Measurements from ENCODE around the gene ADARB2.
"Not testable (repeated sequence)": the region's sequence is repeated elsewhere in the genome, so short reads cannot be mapped to it uniquely, and the experiment has no call there.

ADARB2 gene

DNA sequence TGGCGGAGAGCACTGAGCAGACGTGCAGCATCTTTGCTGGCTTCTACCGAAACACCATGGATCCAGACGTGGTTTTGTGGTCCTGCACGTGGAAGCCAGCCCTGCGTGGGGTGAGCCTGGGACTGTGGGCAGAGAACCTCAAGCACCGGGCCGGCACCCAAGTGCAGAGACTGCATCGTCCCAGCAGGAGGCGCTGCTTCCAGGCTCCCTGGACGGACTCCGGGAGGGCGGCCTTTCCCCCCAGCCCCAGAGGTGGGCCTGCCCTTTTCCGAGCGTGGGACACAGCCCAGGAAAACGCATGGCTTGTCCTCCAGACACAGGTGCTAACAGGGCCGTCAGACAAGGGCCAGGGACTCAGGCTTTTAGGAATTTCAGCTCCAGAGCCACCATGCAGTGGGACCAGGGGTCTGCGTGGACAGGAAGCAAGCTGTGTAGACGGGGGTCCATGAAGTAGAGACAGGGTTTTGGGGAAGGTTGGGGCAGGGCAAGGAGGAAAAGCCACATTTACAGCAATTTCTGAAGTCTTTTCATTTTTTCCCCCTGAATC, 377.2 kb downstream of the ADARB2 start:
- DNase-seq, result no peak

DNA sequence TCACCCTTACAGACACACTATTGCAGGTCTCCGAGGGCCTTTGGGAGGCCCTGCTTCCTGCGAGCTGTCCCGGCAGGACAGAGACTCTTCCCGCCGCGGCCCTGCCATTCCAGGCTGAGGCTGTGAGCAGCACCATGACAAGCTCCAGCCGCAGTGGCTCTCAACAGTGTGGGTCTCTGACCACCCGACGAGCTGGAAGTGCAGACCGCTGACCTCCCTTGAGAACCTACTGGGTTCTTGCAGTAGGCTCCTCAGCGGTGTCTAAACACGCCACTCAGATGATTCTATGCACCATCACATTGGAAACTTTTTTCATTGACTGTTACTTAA, 377.7 kb downstream of the ADARB2 start:
- no peak for DNase-seq

DNA sequence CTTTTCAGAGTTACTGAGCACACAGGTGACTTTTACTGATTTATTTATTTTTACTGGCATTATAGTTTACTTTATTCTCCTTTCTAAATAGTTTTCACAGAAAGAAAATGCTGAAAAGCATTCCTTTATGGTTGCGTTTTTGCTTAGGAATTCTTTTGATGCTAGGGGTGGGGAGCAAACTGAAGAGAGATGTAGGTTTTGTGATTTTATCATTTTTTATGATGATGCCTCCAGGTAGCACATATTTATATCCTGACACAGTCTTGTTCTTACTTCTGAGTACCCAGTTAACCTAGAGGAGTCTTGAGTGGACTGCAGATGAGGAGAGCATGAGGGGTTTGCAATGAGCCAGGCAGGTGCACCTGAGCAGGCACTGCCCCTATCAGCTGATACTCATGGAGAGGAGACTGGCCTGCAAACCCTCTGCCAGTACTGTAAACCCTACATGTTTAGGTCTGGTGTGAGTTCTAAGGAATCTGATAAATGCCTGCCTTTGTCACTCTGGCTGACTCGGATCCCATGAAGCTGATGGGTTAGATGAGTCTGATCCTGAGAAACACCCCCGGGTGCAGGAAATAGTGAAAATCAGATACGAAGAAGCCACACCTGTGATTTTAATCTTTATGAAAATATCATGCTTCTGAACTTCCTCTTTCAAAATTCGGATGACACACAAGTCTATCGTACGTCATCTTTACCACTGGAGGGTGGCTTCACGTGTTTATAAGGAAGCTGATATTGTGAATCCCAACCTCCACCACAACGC, 378.3 kb downstream of the ADARB2 start:
- peak; percentile 11 for DNase-seq

DNA sequence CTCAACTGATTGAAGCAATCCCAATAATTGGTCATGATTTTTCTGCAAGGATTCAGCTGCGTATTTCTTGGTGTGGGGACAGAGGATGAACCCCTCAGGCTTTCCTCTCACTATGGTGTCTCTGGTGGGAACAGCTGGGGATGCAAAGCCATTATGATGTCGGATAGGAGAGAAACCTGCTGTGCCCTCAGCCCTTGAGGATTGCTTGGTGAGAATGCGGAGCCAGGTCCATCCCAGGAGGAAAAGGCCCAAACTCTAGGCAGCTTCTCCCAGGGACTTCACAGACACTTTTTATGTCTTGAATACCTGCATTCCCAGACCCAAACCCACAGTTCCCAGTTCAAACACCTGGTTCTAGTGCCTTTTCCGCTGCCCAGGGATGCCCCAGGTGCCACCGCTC, 379.2 kb downstream of the ADARB2 start:
- no peak for DNase-seq

DNA sequence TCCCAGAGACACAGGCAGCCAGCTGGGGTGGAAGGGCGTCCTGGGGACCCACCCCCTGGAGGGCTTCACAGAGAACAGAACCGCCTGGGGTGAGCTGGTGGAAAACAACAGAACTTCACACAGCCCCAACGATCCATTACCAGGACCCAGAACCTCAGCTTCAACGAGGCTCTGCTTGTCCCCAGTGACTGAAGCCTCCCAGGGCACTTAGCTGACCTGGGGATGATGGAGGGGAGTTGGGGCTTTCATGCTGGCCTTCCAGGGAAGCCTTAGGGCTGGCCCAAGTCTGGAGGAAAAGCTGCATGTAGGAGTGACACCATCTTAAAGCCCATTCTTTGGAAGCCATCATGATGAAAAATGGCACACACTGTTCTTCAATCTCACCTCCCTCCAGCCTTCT, 381.0 kb downstream of the ADARB2 start:
- DNase-seq, result no peak

DNA sequence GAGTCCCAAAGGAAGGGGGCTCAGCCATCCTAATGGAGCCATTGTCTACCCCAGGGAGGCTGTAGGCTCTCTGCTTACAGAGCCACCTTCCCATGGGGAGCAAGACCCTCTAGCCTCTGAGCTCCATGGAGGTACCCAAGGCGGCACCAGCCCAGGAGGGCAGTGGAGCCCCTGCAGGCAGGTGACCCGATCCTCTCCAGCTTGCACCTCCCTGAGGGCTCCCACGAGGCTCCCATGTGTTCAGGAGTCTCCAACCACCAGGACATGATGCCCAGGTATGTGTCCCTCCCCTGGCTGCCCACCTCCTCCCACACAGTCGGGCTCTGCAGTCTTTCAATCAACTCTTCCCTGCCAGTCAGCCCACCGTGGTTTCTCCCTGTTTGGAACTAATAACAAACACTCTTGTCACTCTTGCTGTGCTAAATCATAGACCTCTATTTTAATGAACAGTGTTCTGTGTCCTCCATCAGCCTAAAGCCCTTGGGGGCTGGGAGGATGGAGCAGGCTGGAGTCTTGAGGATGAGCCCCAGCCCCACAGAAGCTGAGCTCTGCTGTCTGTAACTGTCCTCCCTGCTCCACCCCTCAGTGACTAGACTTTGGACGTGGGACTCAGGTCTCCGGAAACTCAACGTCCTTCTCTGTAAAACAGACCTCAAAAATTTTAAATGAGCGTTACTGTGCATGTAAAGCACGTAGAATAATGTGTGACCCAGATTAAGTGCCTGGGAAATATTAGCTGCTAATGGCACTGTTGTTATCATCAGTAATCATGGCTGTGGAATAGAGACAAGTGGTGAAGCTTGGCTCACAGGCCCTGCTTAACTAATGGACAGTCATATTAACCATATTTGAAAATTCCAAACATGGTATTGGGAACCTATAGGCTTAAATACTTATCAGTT, 382.3 kb downstream of the ADARB2 start:
- no peak for DNase-seq

DNA sequence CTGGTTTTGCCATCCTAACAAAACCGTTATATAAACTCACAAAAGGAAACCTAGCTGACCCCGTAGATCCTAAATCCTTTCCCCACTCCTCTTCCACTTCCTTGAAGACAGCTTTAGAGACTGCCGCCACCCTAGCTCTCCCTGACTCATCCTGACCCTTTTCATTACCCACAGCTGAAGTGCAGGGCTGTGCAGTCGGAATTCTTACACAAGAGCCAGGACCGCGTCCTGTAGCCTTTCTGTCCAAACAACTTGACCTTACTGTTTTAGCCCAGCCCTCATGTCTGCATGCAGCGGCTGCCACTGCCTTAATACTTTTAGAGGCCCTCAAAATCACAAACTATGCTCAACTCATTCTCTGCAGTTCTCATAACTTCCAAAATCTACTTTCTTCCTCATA, 385.0 kb downstream of the ADARB2 start:
- not testable (repeated sequence) for DNase-seq

DNA sequence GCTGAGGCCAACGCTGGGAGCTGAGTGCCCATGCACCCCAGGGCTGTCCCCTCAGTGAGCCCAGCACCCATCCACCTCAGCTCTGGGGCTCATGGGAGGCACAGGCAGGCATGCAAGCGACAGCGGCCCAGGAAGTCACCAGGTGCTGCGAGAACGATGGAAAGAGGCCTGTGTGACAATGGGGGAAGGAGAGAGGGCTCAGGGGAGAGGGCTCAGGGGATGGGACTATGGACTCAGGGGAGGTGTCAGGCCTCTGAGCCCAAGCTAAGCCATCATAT, 388.6 kb downstream of the ADARB2 start:
- no peak for DNase-seq

DNA sequence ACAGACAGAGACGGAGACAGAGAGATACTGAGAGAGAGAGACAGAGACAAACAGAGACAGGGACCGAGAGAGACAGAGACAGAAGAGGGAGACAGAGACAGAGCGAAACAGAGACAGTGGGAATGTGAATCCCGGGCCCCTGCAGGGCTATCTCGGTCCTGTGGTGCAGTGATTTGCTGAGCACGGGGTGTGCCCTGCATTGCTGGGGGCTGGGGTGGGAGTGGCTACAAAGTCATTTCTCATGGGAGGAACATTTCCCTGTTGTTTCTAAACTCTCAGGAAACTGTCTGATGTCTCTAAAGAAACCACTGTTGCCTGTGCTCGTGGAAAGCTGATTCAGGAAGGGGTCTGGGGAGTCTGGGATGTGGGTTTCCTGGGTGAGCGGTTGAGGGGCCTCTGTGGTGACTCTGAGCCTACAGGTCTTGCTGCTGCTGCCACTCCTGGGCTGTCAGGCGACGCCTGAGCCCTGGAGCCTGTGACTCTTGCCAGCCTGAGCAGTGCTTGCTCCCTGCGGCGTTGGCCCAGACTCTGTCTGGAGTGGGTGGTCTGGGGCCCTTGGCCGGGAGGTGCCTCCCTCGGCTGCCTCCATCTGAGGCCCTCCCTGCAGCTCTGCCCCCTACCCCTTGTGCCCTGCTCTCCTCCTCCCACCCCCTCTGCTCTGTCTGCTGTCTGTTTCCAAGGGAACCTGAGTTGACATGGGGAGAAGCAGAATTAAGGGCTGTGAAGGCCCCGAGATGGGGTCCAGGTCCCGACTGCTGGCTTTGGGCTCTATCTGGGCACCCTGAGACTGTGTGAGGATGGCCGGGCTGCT, 389.2 kb downstream of the ADARB2 start:
- DNase-seq, result no peak

DNA sequence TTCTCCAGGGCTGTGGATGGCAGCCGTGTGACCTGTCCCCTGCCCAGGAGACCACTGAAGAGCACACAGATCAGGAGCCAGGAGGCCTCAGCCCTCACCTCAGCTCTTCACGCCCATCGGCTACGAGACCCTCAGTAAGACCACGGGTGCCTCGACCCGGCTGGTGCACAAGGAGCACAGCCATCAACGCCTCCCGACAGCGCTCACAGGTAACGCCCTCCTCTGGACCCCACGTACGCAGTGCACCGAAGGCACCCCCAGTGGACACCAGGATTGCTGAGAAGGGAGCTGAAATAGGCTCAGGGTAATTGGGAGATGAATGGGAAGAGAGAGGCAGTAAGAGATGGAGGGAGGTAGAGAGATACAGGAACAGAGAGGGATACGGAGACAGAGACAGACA, 389.8 kb downstream of the ADARB2 start:
- DNase-seq, result no peak

DNA sequence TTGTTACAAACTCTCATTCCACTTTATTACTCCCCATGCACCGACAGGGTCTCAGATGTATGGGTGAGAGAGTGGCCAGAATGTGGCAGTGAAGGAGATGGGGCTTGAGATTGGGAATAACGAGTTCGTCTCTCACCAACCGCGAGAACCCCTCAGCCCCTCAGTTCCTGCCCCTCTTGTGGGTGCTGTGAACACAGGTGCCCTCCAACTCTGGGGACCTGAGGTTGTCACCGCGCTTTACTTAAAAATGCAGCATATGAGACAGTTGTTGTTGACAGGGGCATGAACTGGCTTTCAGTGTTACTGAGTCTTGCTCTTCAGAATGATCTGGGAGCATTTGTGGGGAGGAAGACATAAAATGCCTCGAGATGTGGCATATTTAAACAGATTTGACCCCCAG, 391.1 kb downstream of the ADARB2 start:
- no peak for DNase-seq

DNA sequence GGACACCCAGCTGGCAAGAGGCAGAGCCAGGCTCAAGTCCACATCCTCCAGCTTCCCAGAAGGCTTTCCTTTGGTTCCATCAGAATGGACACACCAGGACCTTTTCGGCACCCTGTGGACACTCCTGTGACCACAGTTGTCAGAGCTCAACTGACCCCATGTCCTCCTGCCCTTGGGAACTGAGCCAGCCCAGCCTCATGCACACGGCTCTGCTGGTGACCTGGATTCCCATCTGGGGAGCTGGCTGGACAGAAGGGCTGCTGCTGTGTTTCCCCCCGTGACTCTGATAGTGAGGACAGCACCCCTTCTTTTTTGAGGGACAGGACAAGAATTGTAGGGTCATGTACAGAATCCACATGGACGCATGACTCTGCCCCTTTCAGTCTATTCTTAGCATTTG, 392.0 kb downstream of the ADARB2 start:
- no peak for DNase-seq

DNA sequence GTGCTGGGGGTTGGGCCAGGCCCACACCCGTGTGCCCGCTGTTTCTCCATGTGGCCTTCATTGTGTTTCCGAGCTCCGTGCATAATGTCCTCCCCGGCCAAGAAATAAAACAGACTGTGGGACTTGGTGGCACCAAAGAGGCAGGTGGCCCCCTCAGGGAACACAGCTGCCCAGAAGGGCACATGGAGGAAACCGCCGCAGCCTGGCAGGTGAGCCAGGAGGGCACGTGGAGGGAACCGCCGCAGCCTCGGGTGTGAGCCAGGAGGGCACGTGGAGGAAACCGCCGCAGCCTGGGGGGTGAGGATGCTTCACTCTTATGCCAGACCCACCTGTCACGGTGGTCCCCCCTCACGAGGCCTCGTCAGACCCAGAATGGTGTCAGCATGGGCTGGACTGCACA, 392.5 kb downstream of the ADARB2 start:
- no peak for DNase-seq

DNA sequence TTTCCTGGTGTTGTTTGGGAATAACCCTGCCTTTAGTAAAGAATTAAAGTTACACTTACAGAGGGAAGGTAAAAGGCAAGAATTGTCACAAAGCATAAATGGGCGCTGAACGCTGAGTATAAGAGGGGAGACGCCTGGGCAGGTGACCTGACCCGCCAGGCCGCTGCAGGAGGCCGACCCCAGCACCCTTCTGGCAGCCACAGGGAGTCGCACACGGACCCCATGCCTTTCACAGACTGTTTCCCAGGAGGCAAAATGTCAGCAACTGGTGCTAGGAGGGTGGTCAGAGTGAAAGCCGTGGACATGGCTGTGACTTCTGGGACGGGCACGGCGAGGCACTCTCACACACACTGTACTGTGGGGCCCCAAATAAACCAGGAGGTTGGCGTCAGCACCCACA, 392.9 kb downstream of the ADARB2 start:
- DNase-seq, result no peak

DNA sequence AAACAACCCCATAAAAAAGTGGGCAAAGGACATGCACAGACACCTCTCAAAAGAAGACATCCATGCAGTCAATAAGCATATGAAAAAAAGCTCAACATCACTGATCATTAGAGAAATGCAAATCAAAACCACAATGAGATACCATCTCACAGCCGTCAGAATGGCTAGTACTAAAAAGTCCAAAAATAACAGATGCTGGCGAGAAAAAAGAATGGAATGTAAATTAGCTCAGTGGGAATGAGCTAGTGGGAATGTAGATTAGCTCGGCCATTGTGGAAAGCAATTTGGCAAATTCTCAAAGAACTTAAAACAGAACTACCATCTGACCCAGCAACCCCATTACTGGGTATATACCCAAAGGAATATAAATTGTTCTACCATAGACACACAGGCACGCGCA, 394.1 kb downstream of the ADARB2 start:
- no peak for DNase-seq

DNA sequence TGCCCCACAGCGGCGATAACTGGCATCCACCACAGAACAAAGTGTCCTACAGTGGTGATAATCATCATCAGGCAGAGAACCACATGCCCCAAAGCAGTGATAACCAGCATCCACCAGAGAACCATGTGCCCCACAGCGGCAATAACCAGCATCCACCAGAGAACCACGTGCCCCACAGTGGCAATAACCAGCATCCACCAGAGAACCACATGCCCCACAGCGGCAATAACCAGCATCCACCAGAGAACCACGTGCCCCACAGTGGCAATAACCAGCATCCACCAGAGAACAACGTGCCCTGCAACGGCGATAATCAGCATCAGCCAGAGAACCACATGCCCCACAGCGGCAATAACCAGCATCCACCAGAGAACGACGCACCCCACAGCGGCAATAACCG, 396.3 kb downstream of the ADARB2 start:
- not testable (repeated sequence) for DNase-seq

DNA sequence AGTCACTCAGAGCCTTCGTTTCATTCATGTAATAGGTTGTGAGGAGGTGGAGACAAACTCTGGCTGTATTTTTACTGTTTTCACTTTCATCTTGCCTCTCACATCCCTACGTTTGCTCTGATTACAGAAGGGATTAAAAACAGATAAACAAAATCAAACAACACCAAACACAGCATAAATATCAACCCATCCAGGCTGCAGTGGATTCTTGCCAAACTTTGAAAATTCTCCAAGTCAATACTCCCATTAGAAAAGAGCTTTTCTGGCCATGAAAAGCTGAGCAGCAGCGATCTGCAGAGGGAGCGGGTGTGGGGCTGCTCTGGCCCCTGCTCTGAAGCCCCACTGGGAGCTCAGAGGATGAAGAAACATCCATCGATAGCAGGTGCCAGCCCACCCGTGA, 397.9 kb downstream of the ADARB2 start:
- no peak for DNase-seq

DNA sequence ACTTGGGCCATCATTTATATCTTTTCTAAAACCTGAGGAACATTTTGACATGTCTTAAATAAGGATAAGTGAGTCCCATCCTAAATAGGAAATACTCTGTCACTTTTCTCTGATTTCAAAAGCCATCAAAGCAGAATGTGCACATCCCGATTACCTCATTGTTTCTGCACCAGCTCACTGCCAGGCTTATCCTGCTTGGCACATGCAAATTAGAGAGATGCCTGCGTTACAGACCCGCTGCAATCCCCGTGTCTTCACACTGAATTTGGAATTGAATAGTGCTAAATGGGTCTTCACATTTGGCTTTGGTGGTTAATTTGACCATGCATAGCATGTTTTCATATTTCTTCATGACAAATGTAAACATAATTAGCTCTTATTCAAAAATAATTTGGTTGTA, 401.7 kb downstream of the ADARB2 start:
- no peak for DNase-seq

DNA sequence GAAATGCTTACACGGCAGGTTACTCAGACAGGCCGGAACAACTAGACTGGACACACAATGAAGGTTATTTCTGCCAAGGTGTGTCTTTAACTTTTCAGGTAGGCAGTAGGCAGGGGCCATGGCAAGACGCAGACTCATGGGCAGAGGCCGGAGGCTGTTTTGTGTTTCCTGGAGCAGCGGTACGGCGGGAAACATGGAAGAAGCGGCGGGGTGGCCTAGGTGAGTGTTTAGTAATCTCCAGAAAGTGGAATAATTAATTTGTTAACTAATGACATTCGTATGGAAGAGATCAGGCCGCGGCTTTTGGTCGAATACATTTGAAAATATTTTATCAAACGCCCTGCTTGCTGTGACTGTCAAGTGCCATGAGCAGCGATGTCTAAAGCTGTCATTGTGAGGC, 403.3 kb downstream of the ADARB2 start:
- DNase-seq, result no peak

DNA sequence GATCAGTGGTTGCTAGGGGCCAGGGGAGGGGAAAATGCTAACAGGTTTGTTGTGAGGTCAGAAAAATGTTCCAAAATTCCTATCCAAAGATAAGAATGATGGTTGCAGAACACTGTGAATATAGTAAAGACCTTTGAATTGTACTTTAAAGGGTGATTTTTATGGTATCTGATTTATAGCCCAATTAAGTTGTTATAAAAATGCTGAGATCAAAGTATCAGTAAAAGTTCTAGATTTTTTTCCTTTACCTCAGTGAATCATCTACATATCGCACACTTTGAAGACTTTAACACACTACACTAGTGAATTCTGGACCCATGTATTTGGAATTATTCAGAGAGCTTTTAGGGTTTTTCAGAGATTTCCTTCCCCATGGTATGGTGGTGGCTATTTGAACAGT, 405.8 kb downstream of the ADARB2 start:
- DNase-seq, result no peak

DNA sequence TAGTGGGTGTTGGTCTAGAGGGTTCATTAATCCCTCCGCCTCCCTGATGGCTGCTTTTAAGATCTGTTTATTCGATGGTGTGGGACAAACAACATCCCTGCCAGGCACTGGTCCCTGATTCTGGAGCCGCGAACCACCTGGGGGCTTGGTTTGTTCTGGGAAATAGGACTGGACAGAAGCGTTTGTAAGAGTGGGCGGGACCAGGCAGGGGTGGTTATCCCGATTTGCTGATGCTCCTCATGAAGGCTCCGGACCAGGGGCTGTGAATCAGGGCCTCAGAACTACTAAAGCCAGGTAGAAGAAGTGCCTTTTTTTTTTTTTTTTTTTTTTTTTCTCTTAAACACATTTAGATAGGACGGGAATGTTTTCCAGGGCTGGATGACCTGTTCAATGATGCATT, 407.7 kb downstream of the ADARB2 start:
- DNase-seq, result no peak

DNA sequence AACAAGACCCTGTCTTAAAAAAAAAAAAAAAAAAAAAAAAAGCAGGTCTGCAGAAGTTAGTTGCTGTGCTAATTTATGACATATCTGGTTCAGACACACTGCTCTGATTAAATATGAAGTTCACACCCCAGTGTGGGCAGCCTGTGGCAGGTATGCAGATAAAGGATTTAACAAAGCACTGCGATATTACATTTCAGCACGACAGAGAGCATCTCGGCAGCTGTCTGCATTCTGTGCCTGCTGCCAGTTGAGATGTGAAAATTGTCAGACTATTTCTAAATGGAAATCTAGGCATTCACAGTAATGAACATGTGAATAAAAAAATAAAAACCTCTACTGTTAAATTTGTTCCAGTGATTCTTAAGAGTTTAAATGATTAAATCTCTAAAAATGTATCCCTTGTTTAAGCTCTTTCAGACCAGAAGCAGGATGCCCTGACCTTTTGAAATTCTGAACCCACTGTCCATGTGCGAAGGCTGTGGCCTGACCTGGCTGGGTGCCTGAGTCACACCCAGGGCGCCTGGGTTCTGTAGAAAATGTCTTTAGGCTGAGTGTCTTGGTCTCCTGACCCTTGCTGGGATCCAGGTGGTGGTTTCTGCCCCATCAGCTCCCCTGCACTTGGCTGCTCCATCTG, 408.2 kb downstream of the ADARB2 start:
- DNase-seq, result no peak

DNA sequence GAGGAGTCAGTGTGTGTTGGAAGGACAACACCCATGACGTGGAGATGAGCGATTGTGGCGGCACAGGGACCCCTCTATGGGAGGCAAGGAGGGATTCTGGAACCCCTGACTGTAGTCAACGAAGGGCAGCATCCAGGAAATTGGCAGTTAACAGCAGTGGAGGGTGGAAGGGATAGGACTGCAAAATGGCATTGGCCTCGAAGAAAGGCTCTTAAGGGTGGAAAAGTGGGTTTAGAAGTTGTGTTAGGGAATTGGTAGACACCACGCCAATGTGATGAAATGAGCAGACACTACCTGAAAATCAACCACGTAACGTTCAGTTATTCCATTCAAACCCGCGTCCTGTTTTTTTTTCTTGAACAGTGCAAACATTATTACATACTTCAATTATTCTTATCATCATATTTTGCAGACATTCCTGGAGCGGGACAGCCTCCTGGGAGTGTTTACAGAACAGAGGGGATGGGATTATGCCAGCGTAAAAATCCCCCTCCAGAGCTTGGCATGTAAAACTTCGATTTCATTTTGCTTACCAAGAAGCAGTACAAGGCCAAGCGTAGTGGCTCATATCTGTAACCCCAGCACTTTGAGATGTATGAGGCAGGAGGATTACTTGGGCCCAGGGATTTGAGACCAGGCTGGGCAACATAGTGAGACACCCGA, 409.0 kb downstream of the ADARB2 start:
- DNase-seq, result no peak

Data from CD4-positive, alpha-beta T cell treated with Interferon gamma for 1 hour (primary cell).